NCI-H146 treated with DMSO at 0.1 percent for 48 hours (cell line): ENCODE results near the gene DEPDC5.
"Not testable (repeated sequence)": the region's sequence is repeated elsewhere in the genome, so short reads cannot be mapped to it uniquely, and the experiment has no call there.

Experiments used
- DNase-seq: peaks from one replicate; lab custom pipeline; 2025; ENCODE audit not compliant: unreplicated experiment; lab: John Stamatoyannopoulos, UW

DEPDC5 gene

GRCh38 chr22:31813898-31814297 lies 60.1 kb downstream of the DEPDC5 start:
- DNase-seq, result not testable (repeated sequence)

- no peak for DNase-seq
Measured at GRCh38 chr22:31814942-31815341, 61.1 kb downstream of the DEPDC5 start.

GRCh38 chr22:31815383-31815814 lies 61.6 kb downstream of the DEPDC5 start:
- DNase-seq, result not testable (repeated sequence)

GRCh38 chr22:31816750-31817149 lies 62.9 kb downstream of the DEPDC5 start:
- DNase-seq, result no peak

GRCh38 chr22:31818481-31819392 lies 64.9 kb downstream of the DEPDC5 start:
- no peak for DNase-seq

- no peak for DNase-seq
Measured at GRCh38 chr22:31820655-31821054, 66.8 kb downstream of the DEPDC5 start.

- no peak for DNase-seq
Measured at GRCh38 chr22:31821572-31821971, 67.8 kb downstream of the DEPDC5 start.

- DNase-seq, result no peak
Measured at GRCh38 chr22:31822523-31822922, 68.7 kb downstream of the DEPDC5 start.

- DNase-seq, result no peak
Measured at GRCh38 chr22:31825513-31825912, 71.7 kb downstream of the DEPDC5 start.

- DNase-seq, result no peak
Measured at GRCh38 chr22:31826443-31826842, 72.6 kb downstream of the DEPDC5 start.

- DNase-seq, result no peak
Measured at GRCh38 chr22:31828739-31829138, 74.9 kb downstream of the DEPDC5 start.

- peak; percentile 4 for DNase-seq
Measured at GRCh38 chr22:31829505-31829904, 75.7 kb downstream of the DEPDC5 start.

GRCh38 chr22:31830721-31831070 lies 76.9 kb downstream of the DEPDC5 start:
- no peak for DNase-seq

- no peak for DNase-seq
Measured at GRCh38 chr22:31833930-31834329, 80.1 kb downstream of the DEPDC5 start.

GRCh38 chr22:31836010-31836409 lies 82.2 kb downstream of the DEPDC5 start:
- no peak for DNase-seq

GRCh38 chr22:31838917-31839316 lies 85.1 kb downstream of the DEPDC5 start:
- no peak for DNase-seq

- DNase-seq, result no peak
Measured at GRCh38 chr22:31839986-31840385, 86.2 kb downstream of the DEPDC5 start.

- DNase-seq, result no peak
Measured at GRCh38 chr22:31840585-31840984, 86.8 kb downstream of the DEPDC5 start.

GRCh38 chr22:31841078-31841827 lies 87.4 kb downstream of the DEPDC5 start:
- DNase-seq, result no peak

- DNase-seq, result no peak
Measured at GRCh38 chr22:31843526-31843925, 89.7 kb downstream of the DEPDC5 start.

GRCh38 chr22:31844941-31845340 lies 91.1 kb downstream of the DEPDC5 start:
- DNase-seq, result no peak
